Uterus (tissue), 4 donors: ENCODE measurements around the gene POLA2. TPM values are rescaled to one million over a fixed set of nuclear protein-coding genes. Genes with fewer than 3 reads are reported as not detected.
A peak's percentile ranks its signal among the peaks of the same experiment; 100 is the strongest.

Experiments
- DNase-seq, 2 donors: peaks; one replicate each; pipeline ENCODE4 v3.0.0-alpha.2; 2019 to 2020
- H3K27ac ChIP-seq, 2 donors: fragments of 200-600 bp; sonication (generic); 1 replicate in 1 of 2; 2 replicates in 1 of 2; pipeline ENCODE4 v1.5.1; 2016 to 2018
- H3K27me3 ChIP-seq, 2 donors: fragments of 200-600 bp; sonication (generic); one replicate each; pipeline ENCODE4 v1.5.1; 2018 to 2019; ENCODE audit warnings: control low read depth in 1 of 2
- H3K36me3 ChIP-seq, 2 donors: fragments of 200-600 bp; sonication (generic); one replicate each; pipeline ENCODE4 v1.5.1; 2019; ENCODE audit warnings: control low read depth in 1 of 2
- H3K4me1 ChIP-seq, 2 donors: fragments of 200-600 bp; sonication (generic); one replicate each; pipeline ENCODE4 v1.5.1; 2018 to 2019; ENCODE audit warnings: control low read depth in 1 of 2
- H3K4me3 ChIP-seq, 2 donors: fragments of 200-600 bp; sonication (generic); 1 replicate in 1 of 2; 2 replicates in 1 of 2; pipeline ENCODE4 v1.5.1; 2018 to 2019; ENCODE audit warnings: mild to moderate bottlenecking in 1 of 2
- H3K9me3 ChIP-seq, 2 donors: fragments of 200-600 bp; sonication (generic); one replicate each; pipeline ENCODE4 v1.5.1; 2019; ENCODE audit warnings: control low read depth in 1 of 2
- CTCF ChIP-seq, 4 experiments: fragments of 200-600 bp in 2 of 4; fragments of 450-650 bp in 2 of 4; sonication (generic) in 2 of 4; IDR thresholded peaks; one replicate each; pipeline ENCODE4 v1.5.1; 2016 to 2019; ENCODE audit warnings: antibody characterized with exemption in 4 of 4, mild to moderate bottlenecking in 2 of 4, moderate library complexity in 1 of 4
- POLR2A ChIP-seq, 2 donors: fragments of 450-650 bp; IDR thresholded peaks; one replicate each; pipeline ENCODE4 v1.6.1; 2016; ENCODE audit warnings: antibody characterized with exemption in 2 of 2, mild to moderate bottlenecking in 1 of 2, moderate library complexity in 1 of 2
- intact Hi-C: fragments of 100-400 bp; cut with DNase I; formaldehyde crosslinking; loops from one replicate; pipeline ENCODE4 v1.15.1; 2023; ENCODE audit warnings: low total_unique reads
- total RNA-seq, 4 donors: library from RNA; depleted of rRNA in 3 of 4; stranded (reverse); fragments of >200 nt in 3 of 4; gene quantifications; one replicate each; pipeline versions ENCODE4 v1.1.0 to v1.2.4, GENCODE V29; 2014 to 2023
- donor health status: DM: yes; HTN: yes; CAD: no.

Gene POLA2
- total RNA-seq, 4 donors from 2014 or later, result 3.3 to 13.5 (median 7.6) TPM

GRCh38 chr11:65314501-65315203 lies 52.9 kb downstream of the POLA2 start, which contains the start of gene CDC42EP2:
Gene CDC42EP2, plus strand, starts transcription at chr11:65314866. Its CDS starts 6,033 bp downstream, at chr11:65320899.
- peak within 1 kb of the TSS; percentile 91 to 94 for H3K27ac ChIP-seq
- H3K36me3 ChIP-seq, result no peaks in the 10 kb centered on the region
- peak; percentile 86 to 93 for DNase-seq
- intact Hi-C loops, result loop anchor here (2.0 kb wide), 1 partner anchor 40 kb away; no protein-coding TSS in a partner anchor
- TF ChIP-seq CTCF (IDR thresholded peaks at IDR 0.05), result peak in 3 of 4 experiments; percentile 3 to 57 (median 7)
- TF ChIP-seq POLR2A (IDR thresholded peaks at IDR 0.05), result peak; percentile 88 to 93
- no peaks in the 10 kb centered on the region for H3K4me1 ChIP-seq
- no peaks in the 10 kb centered on the region for H3K27me3 ChIP-seq
- peak within 1 kb of the TSS; percentile 91 to 99 for H3K4me3 ChIP-seq
- no peaks in the 10 kb centered on the region for H3K9me3 ChIP-seq

- Histone ChIP-seq H3K27ac (peak overlapping the region; percentile 91 to 94), H3K9me3 (no peaks in the 10 kb centered on the region), H3K4me3 (peak overlapping the region; percentile 91 to 99), H3K4me1 (no peaks in the 10 kb centered on the region), H3K27me3 (no peaks in the 10 kb centered on the region), H3K36me3 (no peaks in the 10 kb centered on the region)
- TF ChIP-seq POLR2A (IDR thresholded peaks at IDR 0.05), result peak in 1 of 2 donors; percentile 29
- TF ChIP-seq CTCF (IDR thresholded peaks at IDR 0.05), result peak; percentile 93 to 98 (median 96)
- intact Hi-C loops, result loop anchor here (2.0 kb wide), 1 partner anchor 41 kb away; no protein-coding TSS in a partner anchor
- DNase-seq, result peak; percentile 81 to 85
Measured at GRCh38 chr11:65315204-65315865, 53.6 kb downstream of the POLA2 start.

- Histone ChIP-seq H3K4me3 (peak overlapping the region; percentile 91 to 99), H3K27me3 (no peaks in the 10 kb centered on the region), H3K36me3 (no peaks in the 10 kb centered on the region), H3K9me3 (no peaks in the 10 kb centered on the region), H3K4me1 (no peaks in the 10 kb centered on the region), H3K27ac (peak overlapping the region; percentile 91 to 94)
- intact Hi-C loops, result loop anchor here (2.0 kb wide), 1 partner anchor 41 kb away; no protein-coding TSS in a partner anchor
- TF ChIP-seq POLR2A (IDR thresholded peaks at IDR 0.05), result no peak
- TF ChIP-seq CTCF (IDR thresholded peaks at IDR 0.05), result no peak
- DNase-seq, result no peak
Measured at GRCh38 chr11:65315866-65316226, 54.1 kb downstream of the POLA2 start.

GRCh38 chr11:65316227-65317024 lies 54.7 kb downstream of the POLA2 start:
- intact Hi-C loops, result no loop called here
- Histone ChIP-seq H3K36me3 (no peaks in the 10 kb centered on the region), H3K9me3 (no peaks in the 10 kb centered on the region), H3K27ac (peak overlapping the region; percentile 91 to 94), H3K27me3 (no peaks in the 10 kb centered on the region), H3K4me3 (peak overlapping the region; percentile 91 to 99), H3K4me1 (peaks cover 0 to 4% of the 10 kb centered on the region in 2 donors)
- TF ChIP-seq CTCF (IDR thresholded peaks at IDR 0.05) (no peak), POLR2A (IDR thresholded peaks at IDR 0.05) (peak in 1 of 2 donors; percentile 9)
- DNase-seq, result peak; percentile 72 to 74
